Stomach (tissue), 9 donors: ENCODE data around the gene ZBTB7A. TPM values are rescaled to one million over a fixed set of nuclear protein-coding genes. Genes with fewer than 3 reads are reported as not detected.

Source experiments
- DNase-seq, 2 donors: peaks; one replicate each; pipeline versions ENCODE4 v3.0.0 to v3.0.0-alpha.2; 2013 to 2019
- H3K27ac ChIP-seq, 5 donors: fragments of 200-600 bp in 4 of 5; sonication (generic) in 4 of 5; one replicate each; pipeline ENCODE4 v1.5.1; 2013 to 2019; ENCODE audit warnings: mild to moderate bottlenecking in 1 of 5, moderate library complexity in 1 of 5
- H3K27me3 ChIP-seq, 3 donors: fragments of 200-600 bp; sonication (generic); one replicate each; pipeline ENCODE4 v1.5.1; 2017 to 2019; ENCODE audit warnings: mixed run types in 1 of 3
- H3K36me3 ChIP-seq, 4 donors: fragments of 200-600 bp; sonication (generic); 1 replicate in 3 of 4; 2 replicates in 1 of 4; pipeline ENCODE4 v1.5.1; 2016 to 2019
- H3K4me1 ChIP-seq, 4 donors: fragments of 200-600 bp; sonication (generic); one replicate each; pipeline ENCODE4 v1.5.1; 2016 to 2019
- H3K4me3 ChIP-seq, 4 donors: fragments of 200-600 bp; sonication (generic) in 3 of 4; one replicate each; pipeline ENCODE4 v1.5.1; 2016 to 2019; ENCODE audit warnings: mild to moderate bottlenecking in 1 of 4
- H3K9me3 ChIP-seq, 4 donors: fragments of 200-600 bp; sonication (generic); one replicate each; pipeline ENCODE4 v1.5.1; 2016 to 2019
- CTCF ChIP-seq, 7 experiments: fragments of 450-650 bp in 4 of 7; fragments of 200-600 bp in 3 of 7; sonication (generic) in 3 of 7; IDR thresholded peaks; one replicate each; pipeline ENCODE4 v1.5.1; 2016 to 2019; ENCODE audit warnings: antibody characterized with exemption in 7 of 7, control low read depth in 2 of 7, mild to moderate bottlenecking in 1 of 7
- EP300 ChIP-seq: sonication (generic); formaldehyde crosslinking; IDR thresholded peaks from one replicate; pipeline ENCODE4 v1.6.1; 2017; ENCODE audit warnings: antibody characterized with exemption
- POLR2A ChIP-seq, 4 donors: fragments of 450-650 bp; IDR thresholded peaks; one replicate each; pipeline ENCODE4 v1.6.1; 2016; ENCODE audit warnings: antibody characterized with exemption in 4 of 4, control low read depth in 2 of 4, mild to moderate bottlenecking in 1 of 4, moderate library complexity in 1 of 4
- POLR2AphosphoS5 ChIP-seq, 3 donors: sonication (generic); formaldehyde crosslinking; IDR thresholded peaks; one replicate each; pipeline ENCODE4 v1.6.1; 2016; ENCODE audit warnings: antibody characterized with exemption in 3 of 3
- WGBS, 5 donors: extraction: QIAGEN DNeasy Blood & Tissue Kit in 3 of 5; methylation state at CpG; one replicate each; pipeline versions ENCODE4 v1.1.5 to v1.1.7; 2013 to 2018; 5-methylcytosine and 5-hydroxymethylcytosine counted together
- intact Hi-C: fragments of 100-400 bp; cut with DNase I; formaldehyde crosslinking; loops from one replicate; pipeline ENCODE4 v1.15.1; 2023; ENCODE audit warnings: low total_unique reads
- polyA plus RNA-seq, 3 donors: library from polyadenylated mRNA; stranded (reverse); fragments of 200-250 nt; gene quantifications; one replicate each; pipeline ENCODE4 v1.2.3, GENCODE V29; 2013
- total RNA-seq, 5 donors: library from RNA; depleted of rRNA; stranded (reverse); fragments of >200 nt; gene quantifications; one replicate each; pipeline versions ENCODE4 v1.1.0 to v1.2.3, GENCODE V29; 2014 to 2016
- donor health status: healthy with polysubstance abuse.
- donor health status: Bipolar disorder and iron deficiency.
- donor health status: healthy.

ZBTB7A gene
- total and polyA plus RNA-seq, 8 donors = 8.0 to 274 (median 35.5) TPM

GRCh38 chr19:4057931-4058692 lies 8.6 kb downstream of the ZBTB7A start:
- Histone ChIP-seq H3K27ac (peak overlapping the region; percentile 95 to 100 (median 98)), H3K9me3 (no peaks in the 10 kb centered on the region), H3K36me3 (peaks cover 22 to 53% (median 38%) of the 10 kb centered on the region in 4 donors), H3K4me3 (peak overlapping the region; percentile 38 to 100 (median 92)), H3K27me3 (no peaks in the 10 kb centered on the region), H3K4me1 (peaks cover 66 to 93% (median 83%) of the 10 kb centered on the region in 4 donors)
- DNase-seq = peak; percentile 81 to 91
- intact Hi-C loops = loop anchor here (10.0 kb wide), 1 partner anchor 53 kb away; the partner anchor contains the start of gene PIAS4
- TF ChIP-seq CTCF (IDR thresholded peaks at IDR 0.05) (peak in 1 of 7 experiments; percentile 33), EP300 (no peak), POLR2AphosphoS5 (IDR thresholded peaks at IDR 0.05) (peak in 2 of 3 donors; percentile 68 to 78)
- WGBS, 5 donors = 24 to 31% (median 26%) methylated on average over 8 to 22 of the region's 22 CpGs

DNA sequence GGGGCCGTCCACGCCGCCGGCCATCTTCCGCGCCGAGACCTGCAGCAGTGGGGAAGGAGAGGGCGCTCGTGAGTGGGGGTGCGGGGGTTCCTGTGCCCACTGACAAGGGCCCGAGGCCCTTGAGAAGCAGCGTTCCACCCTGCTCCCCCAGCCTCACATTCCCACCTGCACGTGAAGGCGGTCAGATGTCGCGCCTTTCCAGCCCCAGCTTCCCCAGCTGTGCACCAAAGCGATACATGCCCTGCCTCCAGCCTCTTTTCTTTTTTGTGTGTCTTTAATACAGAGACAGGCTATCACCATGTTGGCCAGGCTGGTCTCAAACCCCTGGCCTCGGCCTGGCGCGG lies 11.5 kb downstream of the ZBTB7A start:
- WGBS, 5 donors = 92 to 94% (median 94%) methylated on average over 10 to 20 of the region's 20 CpGs
- Histone ChIP-seq H3K36me3 (peaks cover 32 to 71% (median 63%) of the 10 kb centered on the region in 4 donors), H3K27me3 (no peaks in the 10 kb centered on the region), H3K4me3 (no peak overlapping the region), H3K9me3 (no peaks in the 10 kb centered on the region), H3K4me1 (peaks cover 55 to 93% (median 80%) of the 10 kb centered on the region in 4 donors), H3K27ac (no peak overlapping the region)
- DNase-seq = no peak
- intact Hi-C loops = loop anchor here (10.0 kb wide), 1 partner anchor 50 kb away; the partner anchor contains the start of gene PIAS4
- TF ChIP-seq POLR2AphosphoS5 (IDR thresholded peaks at IDR 0.05) (no peak), POLR2A (IDR thresholded peaks at IDR 0.05) (no peak), CTCF (IDR thresholded peaks at IDR 0.05) (no peak), EP300 (no peak)

DNA sequence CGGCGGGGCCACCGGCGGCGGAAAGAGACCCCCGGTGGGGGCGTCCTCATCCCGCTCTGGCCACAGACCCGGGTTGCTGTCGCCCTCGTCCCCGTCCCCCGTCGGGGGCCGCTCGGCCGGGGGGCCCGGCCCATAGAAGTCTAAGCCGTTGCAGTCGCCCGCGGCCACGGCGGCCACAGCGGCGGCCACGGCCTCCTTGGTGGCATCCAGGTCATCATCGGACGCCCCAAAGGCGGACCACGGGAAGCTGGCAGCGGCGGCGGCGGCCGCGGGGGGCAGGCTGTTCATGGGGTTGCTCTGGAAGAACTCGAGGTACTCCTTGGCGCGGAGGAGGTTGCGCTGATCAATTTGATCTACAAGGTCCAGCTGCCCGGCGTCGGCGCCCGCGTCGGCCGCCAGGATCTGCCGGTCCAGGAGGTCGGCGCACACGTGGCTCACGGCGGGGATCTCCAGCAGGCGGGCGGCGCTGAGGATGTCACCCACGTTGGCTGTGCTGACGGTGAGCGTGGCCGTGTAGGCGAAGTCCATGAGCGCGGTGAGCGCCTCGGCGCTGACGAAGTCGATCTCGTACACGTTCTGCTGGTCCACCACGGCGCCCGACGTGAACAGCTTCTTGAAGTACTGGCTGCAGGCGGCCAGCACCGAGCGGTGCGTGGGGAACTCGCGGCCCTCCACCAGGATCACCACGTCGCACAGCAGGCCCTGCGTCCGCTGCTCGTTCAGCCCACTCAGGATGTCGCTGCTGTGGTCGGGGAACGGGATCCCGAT lies 12.1 kb downstream of the ZBTB7A start:
- TF ChIP-seq POLR2AphosphoS5 (IDR thresholded peaks at IDR 0.05) = no peak
- no peak for TF ChIP-seq POLR2A (IDR thresholded peaks at IDR 0.05)
- TF ChIP-seq CTCF (IDR thresholded peaks at IDR 0.05) = no peak
- no peak for TF ChIP-seq EP300
- Histone ChIP-seq H3K9me3 (no peaks in the 10 kb centered on the region), H3K4me3 (no peak overlapping the region), H3K4me1 (peaks cover 52 to 92% (median 80%) of the 10 kb centered on the region in 4 donors), H3K36me3 (peaks cover 32 to 75% (median 69%) of the 10 kb centered on the region in 4 donors), H3K27ac (peak overlapping the region in 1 of 5 donors; percentile 27), H3K27me3 (no peaks in the 10 kb centered on the region)
- intact Hi-C loops = loop anchor here (10.0 kb wide), 1 partner anchor 50 kb away; the partner anchor contains the start of gene PIAS4
- DNase-seq = no peak
- 88 to 100% (median 94%) methylated on average over 5 to 91 of the region's 91 CpGs for WGBS, 5 donors
